A673 (cell line): Measurements from ENCODE around the gene ADAMTS15. TPM values are rescaled to one million over a fixed set of nuclear protein-coding genes. Genes with fewer than 3 reads are reported as not detected.

Source experiments
- BruUV-seq: library from RNA; stranded (reverse); fragments of 400-500 nt; replicated peaks from 2 replicates; lab custom pipeline; 2021; lab: Mats Ljungman, UMichigan
- CTCF ChIA-PET: fragments of 300-600 bp; sonication (Branson Sonifier 250); formaldehyde crosslinking; loops from one replicate; lab custom pipeline; 2022; ENCODE audit warnings: antibody characterized with exemption; lab: Charles Lee
- POLR2A ChIA-PET: fragments of 300-600 bp; sonication (Branson Sonifier 250); formaldehyde crosslinking; loops from one replicate; lab custom pipeline; 2022; ENCODE audit warnings: antibody characterized with exemption; ENCODE audit not compliant: low non-redundant PET; lab: Charles Lee
- DNase-seq: peaks from one replicate; pipeline ENCODE4 v3.0.0-alpha.2; 2015; ENCODE audit warnings: low spot score
- H3K27ac ChIP-seq: fragments of 200-600 bp; sonication (generic); 2 replicates; pipeline ENCODE4 v1.5.1; 2016; ENCODE audit warnings: mixed run types, low read depth, mild to moderate bottlenecking, mixed read lengths, antibody characterized with exemption, low read length; ENCODE audit not compliant: poor library complexity, severe bottlenecking
- H3K27me3 ChIP-seq: fragments of 200-600 bp; sonication (generic); replicated peaks from 2 replicates; pipeline ENCODE4 v1.6.1; 2017; ENCODE audit warnings: mixed run types, low read depth, mild to moderate bottlenecking, mixed read lengths, antibody characterized with exemption, low read length; ENCODE audit not compliant: insufficient read depth, poor library complexity
- H3K36me3 ChIP-seq: fragments of 200-600 bp; sonication (generic); 2 replicates; pipeline ENCODE4 v1.6.1; 2016; ENCODE audit warnings: mixed run types, mild to moderate bottlenecking, mixed read lengths, antibody characterized with exemption, low read length; ENCODE audit not compliant: insufficient read depth, poor library complexity, severe bottlenecking
- H3K4me1 ChIP-seq: fragments of 200-600 bp; sonication (generic); 2 replicates; pipeline ENCODE4 v1.6.1; 2017; ENCODE audit warnings: mixed run types, mild to moderate bottlenecking, mixed read lengths, antibody characterized with exemption, low read length; ENCODE audit not compliant: insufficient read depth, poor library complexity, severe bottlenecking
- H3K4me3 ChIP-seq: fragments of 200-600 bp; sonication (generic); 2 replicates; pipeline ENCODE4 v1.5.1; 2016; ENCODE audit warnings: low read depth, mixed run types, mild to moderate bottlenecking, mixed read lengths, low read length; ENCODE audit not compliant: poor library complexity, severe bottlenecking
- H3K9me3 ChIP-seq: fragments of 200-600 bp; sonication (generic); 2 replicates; pipeline ENCODE4 v1.6.1; 2016; ENCODE audit warnings: mixed run types, low read depth, mild to moderate bottlenecking, mixed read lengths, antibody characterized with exemption, low read length; ENCODE audit not compliant: poor library complexity, severe bottlenecking
- EZH2 ChIP-seq: fragments of 200-600 bp; sonication (generic); IDR thresholded peaks from 2 replicates; pipeline ENCODE4 v1.6.1; 2017; ENCODE audit warnings: borderline replicate concordance, low read depth, mild to moderate bottlenecking, mixed read lengths, antibody characterized with exemption, low read length; ENCODE audit not compliant: poor library complexity, severe bottlenecking
- intact Hi-C: fragments of 100-400 bp; cut with micrococcal nuclease; formaldehyde crosslinking; loops from one replicate; pipeline ENCODE4 v1.10.0; 2022; ENCODE audit not compliant: unreplicated experiment
- total RNA-seq: library from RNA; stranded (reverse); gene quantifications from 2 replicates; pipeline ENCODE4 v1.2.3, GENCODE V29; 2021
- TF ChIP-seq, protein P1 (sequence below): fragments of 300-800, 200-600 bp; sonication (generic); conservative IDR thresholded peaks from 2 replicates; pipeline ENCODE4 v1.5.1; 2017; ENCODE audit warnings: low read depth, mild to moderate bottlenecking, antibody characterized with exemption, low read length, moderate library complexity, mixed read lengths

The ADAMTS15 gene
- total RNA-seq, 1 experiment from 2014 or later: 0.99 TPM

DNA sequence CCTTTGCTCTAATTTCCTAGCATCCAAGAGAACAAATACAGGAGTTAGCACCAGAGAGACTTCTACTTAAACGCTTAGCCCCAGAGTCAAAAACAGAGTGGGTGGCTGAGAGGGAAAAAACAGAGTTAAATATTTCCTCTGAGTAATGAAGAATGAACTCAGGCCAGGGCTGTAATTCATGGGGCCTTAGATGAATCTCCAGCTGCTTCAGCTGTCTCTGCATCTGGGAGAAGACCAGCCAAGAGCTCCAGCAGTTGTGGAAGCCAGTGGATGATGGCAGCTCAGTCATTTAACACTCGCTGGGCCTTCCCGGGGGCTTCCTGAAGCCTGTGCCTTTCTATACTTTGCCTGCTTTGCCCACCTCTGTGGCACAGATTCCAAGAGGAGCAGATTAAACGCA, 5.7 kb upstream of the ADAMTS15 start:
- POLR2A ChIA-PET: no interaction called here
- Histone ChIP-seq H3K4me3 (no peak overlapping the region), H3K36me3 (no peaks in the 10 kb centered on the region), H3K9me3 (no peaks in the 10 kb centered on the region), H3K27ac (no peak overlapping the region), H3K4me1 (no peaks in the 10 kb centered on the region), H3K27me3 (no peaks in the 10 kb centered on the region)
- no peak for DNase-seq
- intact Hi-C loops: no loop called here
- BruUV-seq: no TSS peak
- no peak for TF ChIP-seq EZH2
- TF ChIP-seq, protein P1, sequence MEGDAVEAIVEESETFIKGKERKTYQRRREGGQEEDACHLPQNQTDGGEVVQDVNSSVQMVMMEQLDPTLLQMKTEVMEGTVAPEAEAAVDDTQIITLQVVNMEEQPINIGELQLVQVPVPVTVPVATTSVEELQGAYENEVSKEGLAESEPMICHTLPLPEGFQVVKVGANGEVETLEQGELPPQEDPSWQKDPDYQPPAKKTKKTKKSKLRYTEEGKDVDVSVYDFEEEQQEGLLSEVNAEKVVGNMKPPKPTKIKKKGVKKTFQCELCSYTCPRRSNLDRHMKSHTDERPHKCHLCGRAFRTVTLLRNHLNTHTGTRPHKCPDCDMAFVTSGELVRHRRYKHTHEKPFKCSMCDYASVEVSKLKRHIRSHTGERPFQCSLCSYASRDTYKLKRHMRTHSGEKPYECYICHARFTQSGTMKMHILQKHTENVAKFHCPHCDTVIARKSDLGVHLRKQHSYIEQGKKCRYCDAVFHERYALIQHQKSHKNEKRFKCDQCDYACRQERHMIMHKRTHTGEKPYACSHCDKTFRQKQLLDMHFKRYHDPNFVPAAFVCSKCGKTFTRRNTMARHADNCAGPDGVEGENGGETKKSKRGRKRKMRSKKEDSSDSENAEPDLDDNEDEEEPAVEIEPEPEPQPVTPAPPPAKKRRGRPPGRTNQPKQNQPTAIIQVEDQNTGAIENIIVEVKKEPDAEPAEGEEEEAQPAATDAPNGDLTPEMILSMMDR: no peak
- CTCF ChIA-PET: no interaction called here

DNA sequence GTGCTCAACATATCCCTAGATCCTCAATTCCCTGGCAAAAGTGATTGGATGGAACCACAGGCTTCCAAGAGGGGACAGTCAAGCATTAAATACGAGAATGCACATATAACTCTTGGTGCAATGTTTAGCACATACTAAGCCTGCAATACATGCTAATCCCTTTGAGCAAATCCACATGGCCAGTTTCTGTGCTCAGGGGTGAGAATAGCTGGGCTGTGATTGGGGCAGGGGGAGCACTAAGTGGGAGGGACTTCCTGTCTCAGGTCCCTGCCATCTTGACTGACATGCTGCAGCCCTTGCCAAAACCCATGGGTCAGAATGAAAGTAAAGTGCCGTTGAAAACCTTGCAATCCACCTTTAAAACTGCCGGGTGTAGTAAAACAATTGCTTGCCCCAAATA, 2.7 kb upstream of the ADAMTS15 start:
- no peaks in the 10 kb centered on the region for H3K36me3 ChIP-seq
- H3K27ac ChIP-seq: no peak overlapping the region
- peaks cover 10% of the 10 kb centered on the region for H3K4me1 ChIP-seq
- no peak for TF ChIP-seq EZH2
- TF ChIP-seq, protein P1: no peak
- POLR2A ChIA-PET: no interaction called here
- CTCF ChIA-PET: no interaction called here
- H3K4me3 ChIP-seq: no peak overlapping the region
- no peaks in the 10 kb centered on the region for H3K9me3 ChIP-seq
- H3K27me3 ChIP-seq: peaks cover 20% of the 10 kb centered on the region
- no TSS peak for BruUV-seq
- no peak for DNase-seq
- intact Hi-C loops: no loop called here

DNA sequence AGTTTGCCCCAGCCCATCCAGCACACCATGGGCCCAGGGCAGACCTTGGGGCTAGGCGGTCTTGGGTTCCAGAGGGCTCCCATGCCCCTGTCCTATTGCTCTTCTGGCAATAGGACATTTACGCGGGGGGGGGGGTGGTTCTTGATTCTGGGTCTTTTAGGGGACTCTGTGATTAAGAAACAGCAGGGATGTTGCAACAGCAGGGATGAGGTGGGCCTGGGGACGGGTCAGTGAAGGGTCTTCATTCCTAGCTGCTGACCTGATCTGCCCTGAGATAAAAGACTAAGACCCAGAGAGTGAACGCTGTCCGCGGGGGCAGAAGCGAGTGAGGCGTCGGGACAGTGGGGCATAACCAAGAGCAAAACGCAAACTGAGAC, 418 bp upstream of the ADAMTS15 start:
- Histone ChIP-seq H3K4me3 (peak overlapping the region; percentile 54), H3K27ac (no peak overlapping the region), H3K36me3 (no peaks in the 10 kb centered on the region), H3K9me3 (no peaks in the 10 kb centered on the region), H3K27me3 (peaks cover 21% of the 10 kb centered on the region), H3K4me1 (peaks cover 10% of the 10 kb centered on the region)
- CTCF ChIA-PET: no interaction called here
- intact Hi-C loops: no loop called here
- DNase-seq: no peak
- TF ChIP-seq, protein P1: no peak
- TF ChIP-seq EZH2: no peak
- BruUV-seq: no TSS peak
- POLR2A ChIA-PET: no interaction called here
